Skeletal muscle satellite cell (primary cell): Measurements from ENCODE around the gene NIM1K.

Source experiments
- H3K27me3 ChIP-seq: 2 replicates; pipeline ENCODE4 v1.7.0; 2013; ENCODE audit warnings: low read length; ENCODE audit not compliant: control insufficient read depth, insufficient read depth
- H3K36me3 ChIP-seq: 2 replicates; pipeline ENCODE4 v1.7.0; 2013; ENCODE audit warnings: mild to moderate bottlenecking, control low read depth, low read length; ENCODE audit not compliant: insufficient read depth
- H3K4me1 ChIP-seq: 2 replicates; pipeline ENCODE4 v1.7.0; 2013; ENCODE audit warnings: low read length; ENCODE audit not compliant: control insufficient read depth, insufficient read depth
- H3K4me2 ChIP-seq: 2 replicates; pipeline ENCODE4 v1.7.0; 2013; ENCODE audit warnings: mild to moderate bottlenecking, low read length
- H3K4me3 ChIP-seq: 2 replicates; pipeline ENCODE4 v1.7.0; 2013; ENCODE audit warnings: low read length
- H3K9ac ChIP-seq: 2 replicates; pipeline ENCODE4 v1.7.0; 2013; ENCODE audit warnings: mild to moderate bottlenecking, low read depth, low read length, moderate library complexity
- H3K9me3 ChIP-seq: replicated peaks from 2 replicates; pipeline ENCODE4 v1.7.0; 2013; ENCODE audit warnings: mild to moderate bottlenecking, control low read depth, low read length

NIM1K gene

GRCh38 chr5:43231977-43232376, 40.0 kb downstream of the NIM1K start:
- no peaks in the 10 kb centered on the region for H3K36me3 ChIP-seq
- no peaks in the 10 kb centered on the region for H3K9me3 ChIP-seq
- H3K4me2 ChIP-seq = no peak overlapping the region

GRCh38 chr5:43232943-43233833, 41.2 kb downstream of the NIM1K start:
- Histone ChIP-seq H3K27me3 (peaks cover 9% of the 10 kb centered on the region), H3K36me3 (no peaks in the 10 kb centered on the region), H3K9me3 (no peaks in the 10 kb centered on the region), H3K4me3 (no peak overlapping the region), H3K9ac (no peak overlapping the region), H3K4me1 (no peaks in the 10 kb centered on the region), H3K4me2 (no peak overlapping the region)

More at GRCh38 chr5:43231977-43232376, 40.0 kb downstream of the NIM1K start:
- no peaks in the 10 kb centered on the region for H3K4me1 ChIP-seq
- peaks cover 4% of the 10 kb centered on the region for H3K27me3 ChIP-seq
- no peak overlapping the region for H3K4me3 ChIP-seq
- H3K9ac ChIP-seq = no peak overlapping the region

GRCh38 chr5:43233946-43234345, 41.9 kb downstream of the NIM1K start:
- Histone ChIP-seq H3K9me3 (no peaks in the 10 kb centered on the region), H3K4me1 (no peaks in the 10 kb centered on the region), H3K4me2 (no peak overlapping the region), H3K36me3 (no peaks in the 10 kb centered on the region), H3K9ac (no peak overlapping the region), H3K4me3 (no peak overlapping the region), H3K27me3 (peaks cover 9% of the 10 kb centered on the region)

GRCh38 chr5:43236653-43237355, 44.8 kb downstream of the NIM1K start:
- Histone ChIP-seq H3K36me3 (no peaks in the 10 kb centered on the region), H3K9me3 (no peaks in the 10 kb centered on the region)

GRCh38 chr5:43242196-43242595, 50.2 kb downstream of the NIM1K start:
- H3K4me2 ChIP-seq = no peak overlapping the region
- no peaks in the 10 kb centered on the region for H3K9me3 ChIP-seq
- H3K27me3 ChIP-seq = peaks cover 19% of the 10 kb centered on the region
- H3K9ac ChIP-seq = no peak overlapping the region
- H3K36me3 ChIP-seq = no peaks in the 10 kb centered on the region
- H3K4me3 ChIP-seq = no peak overlapping the region
- no peaks in the 10 kb centered on the region for H3K4me1 ChIP-seq

More at GRCh38 chr5:43236653-43237355, 44.8 kb downstream of the NIM1K start:
- H3K4me3 ChIP-seq = no peak overlapping the region
- no peak overlapping the region for H3K4me2 ChIP-seq
- no peak overlapping the region for H3K9ac ChIP-seq
- H3K4me1 ChIP-seq = no peaks in the 10 kb centered on the region
- peaks cover 9% of the 10 kb centered on the region for H3K27me3 ChIP-seq

GRCh38 chr5:43243270-43243669, 51.2 kb downstream of the NIM1K start:
- Histone ChIP-seq H3K36me3 (no peaks in the 10 kb centered on the region), H3K9ac (no peak overlapping the region), H3K9me3 (no peaks in the 10 kb centered on the region), H3K4me1 (no peaks in the 10 kb centered on the region), H3K4me3 (no peak overlapping the region), H3K4me2 (no peak overlapping the region), H3K27me3 (peaks cover 17% of the 10 kb centered on the region)

- peaks cover 17% of the 10 kb centered on the region for H3K27me3 ChIP-seq
- H3K36me3 ChIP-seq = no peaks in the 10 kb centered on the region
- H3K4me2 ChIP-seq = no peak overlapping the region
- H3K9me3 ChIP-seq = no peaks in the 10 kb centered on the region
- H3K4me3 ChIP-seq = no peak overlapping the region
- H3K9ac ChIP-seq = no peak overlapping the region
- no peaks in the 10 kb centered on the region for H3K4me1 ChIP-seq
These were observed 53.0 kb downstream of the NIM1K start for GRCh38 chr5:43244823-43245565.

- Histone ChIP-seq H3K9ac (no peak overlapping the region), H3K9me3 (no peaks in the 10 kb centered on the region), H3K27me3 (peaks cover 17% of the 10 kb centered on the region), H3K36me3 (no peaks in the 10 kb centered on the region), H3K4me1 (no peaks in the 10 kb centered on the region), H3K4me2 (no peak overlapping the region), H3K4me3 (no peak overlapping the region)
These were observed 53.8 kb downstream of the NIM1K start for GRCh38 chr5:43245724-43246385.

GRCh38 chr5:43251754-43252153, 59.7 kb downstream of the NIM1K start:
- Histone ChIP-seq H3K4me3 (no peak overlapping the region), H3K9ac (no peak overlapping the region), H3K9me3 (no peaks in the 10 kb centered on the region), H3K4me2 (no peak overlapping the region), H3K4me1 (no peaks in the 10 kb centered on the region), H3K36me3 (no peaks in the 10 kb centered on the region), H3K27me3 (peaks cover 14% of the 10 kb centered on the region)

GRCh38 chr5:43255704-43256103, 63.7 kb downstream of the NIM1K start:
- Histone ChIP-seq H3K4me1 (no peaks in the 10 kb centered on the region), H3K4me2 (no peak overlapping the region), H3K36me3 (no peaks in the 10 kb centered on the region), H3K9me3 (no peaks in the 10 kb centered on the region), H3K9ac (no peak overlapping the region), H3K4me3 (no peak overlapping the region), H3K27me3 (peaks cover 14% of the 10 kb centered on the region)
